Hepatocyte (in vitro differentiated cells): ENCODE data around the gene STK4. TPM values are rescaled to one million over a fixed set of nuclear protein-coding genes. Genes with fewer than 3 reads are reported as not detected.

Source experiments
- DNase-seq: peaks from one replicate; pipeline ENCODE4 v3.0.0-alpha.2; 2016; ENCODE audit warnings: low spot score
- H2AFZ ChIP-seq: fragments of 200-600 bp; sonication (generic); 2 replicates; pipeline ENCODE4 v1.6.0; 2016; ENCODE audit warnings: antibody characterized with exemption, mild to moderate bottlenecking
- H3K27ac ChIP-seq: fragments of 200-600 bp; sonication (generic); 2 replicates; pipeline ENCODE4 v1.5.1; 2016; ENCODE audit warnings: mild to moderate bottlenecking
- H3K27me3 ChIP-seq: fragments of 200-600 bp; sonication (generic); 2 replicates; pipeline ENCODE4 v1.6.1; 2016
- H3K36me3 ChIP-seq: fragments of 200-600 bp; sonication (generic); replicated peaks from 2 replicates; pipeline ENCODE4 v1.5.1; 2016; ENCODE audit warnings: low read depth; ENCODE audit not compliant: insufficient read depth
- H3K4me1 ChIP-seq: fragments of 200-600 bp; sonication (generic); 2 replicates; pipeline ENCODE4 v1.5.1; 2016; ENCODE audit warnings: mild to moderate bottlenecking, moderate library complexity; ENCODE audit not compliant: insufficient read depth
- H3K4me2 ChIP-seq: fragments of 200-600 bp; sonication (generic); 2 replicates; pipeline ENCODE4 v1.6.0; 2016
- H3K4me3 ChIP-seq: fragments of 200-600 bp; sonication (generic); 2 replicates; pipeline ENCODE4 v1.5.1; 2016; ENCODE audit warnings: mild to moderate bottlenecking
- H3K79me2 ChIP-seq: fragments of 200-600 bp; sonication (generic); 2 replicates; pipeline ENCODE4 v1.6.0; 2017; ENCODE audit warnings: mild to moderate bottlenecking
- H3K9me2 ChIP-seq: fragments of 200-600 bp; sonication (generic); replicated peaks from 2 replicates; pipeline ENCODE4 v1.6.0; 2017; ENCODE audit warnings: mild to moderate bottlenecking; ENCODE audit not compliant: insufficient read depth
- H3K9me3 ChIP-seq: fragments of 200-600 bp; sonication (generic); 2 replicates; pipeline ENCODE4 v1.5.1; 2016; ENCODE audit warnings: low read depth, mild to moderate bottlenecking
- H4K20me1 ChIP-seq: fragments of 200-600 bp; sonication (generic); 2 replicates; pipeline ENCODE4 v1.6.0; 2016; ENCODE audit warnings: mild to moderate bottlenecking; ENCODE audit not compliant: insufficient read depth, poor library complexity, severe bottlenecking
- CTCF ChIP-seq: fragments of 200-600 bp; sonication (generic); IDR thresholded peaks from 2 replicates; pipeline ENCODE4 v1.5.1; 2016; ENCODE audit warnings: antibody characterized with exemption, mild to moderate bottlenecking; ENCODE audit not compliant: poor library complexity
- EZH2 ChIP-seq: fragments of 200-600 bp; sonication (generic); IDR thresholded peaks from 2 replicates; pipeline ENCODE4 v1.6.1; 2016; ENCODE audit warnings: antibody characterized with exemption, mild to moderate bottlenecking, borderline replicate concordance
- EZH2phosphoT487 ChIP-seq: fragments of 200-600 bp; sonication (generic); IDR thresholded peaks from one replicate; pipeline ENCODE4 v1.6.1; 2018; ENCODE audit warnings: antibody characterized with exemption, mild to moderate bottlenecking, low read depth, moderate library complexity; ENCODE audit not compliant: unreplicated experiment, severe bottlenecking
- WGBS: methylation state at CpG from one replicate; pipeline ENCODE4 v1.1.6; 2016; ENCODE audit warnings: low lambda C conversion rate; ENCODE audit errors: missing lambda C conversion rate; 5-methylcytosine and 5-hydroxymethylcytosine counted together
- polyA plus RNA-seq: library from polyadenylated mRNA; unstranded; fragments of >200 nt; fragmentation: Nextera tagmentation; extraction: Ambion mirVana; gene quantifications from 2 replicates; pipeline ENCODE4 v1.2.1, GENCODE V29; 2016
- total RNA-seq: library from RNA; depleted of rRNA; stranded (reverse); fragments of >200 nt; gene quantifications from 2 replicates; pipeline ENCODE4 v1.2.3, GENCODE V29; 2014

The STK4 gene
- total and polyA plus RNA-seq, 2 experiments from 2014 or later = 11.4 to 16.5 TPM

DNA sequence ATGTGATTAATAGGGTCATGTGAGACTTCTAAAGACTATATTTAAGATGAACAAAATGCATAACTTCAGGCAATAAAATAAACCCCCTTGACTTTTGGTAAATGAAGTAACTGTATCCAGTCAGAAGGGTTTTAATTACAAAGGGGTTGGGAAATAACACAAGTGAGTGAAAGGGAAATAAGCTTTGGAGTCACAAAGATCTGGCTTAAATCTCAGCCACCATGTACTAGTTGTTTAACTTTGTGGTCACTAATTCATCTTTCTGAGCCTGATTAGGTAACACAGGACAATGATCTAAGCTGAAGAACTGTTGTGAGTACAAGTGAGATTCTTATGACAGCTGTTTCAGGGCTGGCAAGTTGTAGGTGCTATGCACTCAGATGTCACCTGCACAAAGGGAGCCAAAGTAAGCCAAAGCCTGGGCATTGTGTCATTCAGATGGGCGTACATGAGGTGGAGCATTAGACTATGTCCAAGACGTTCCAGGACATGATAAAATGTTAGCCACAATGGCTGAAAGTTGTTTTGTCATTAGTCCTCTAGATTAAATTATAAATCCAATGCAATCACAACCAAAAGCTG lies 19.9 kb upstream of the STK4 start:
- TF ChIP-seq EZH2 (no peak), CTCF (no peak), EZH2phosphoT487 (no peak)
- H3K27me3 ChIP-seq = no peaks in the 10 kb centered on the region
- 78% methylated on average over 2 of the region's 2 CpGs for whole genome bisulfite sequencing
- no peak overlapping the region for H3K4me3 ChIP-seq
- H2AFZ ChIP-seq = no peak overlapping the region
- no peak overlapping the region for H3K27ac ChIP-seq
- no peaks in the 10 kb centered on the region for H3K79me2 ChIP-seq
- H3K9me2 ChIP-seq = no peaks in the 10 kb centered on the region
- H3K36me3 ChIP-seq = no peaks in the 10 kb centered on the region
- no peak for DNase-seq
- no peaks in the 10 kb centered on the region for H3K9me3 ChIP-seq
- no peaks in the 10 kb centered on the region for H4K20me1 ChIP-seq
- no peaks in the 10 kb centered on the region for H3K4me1 ChIP-seq
- no peak overlapping the region for H3K4me2 ChIP-seq

DNA sequence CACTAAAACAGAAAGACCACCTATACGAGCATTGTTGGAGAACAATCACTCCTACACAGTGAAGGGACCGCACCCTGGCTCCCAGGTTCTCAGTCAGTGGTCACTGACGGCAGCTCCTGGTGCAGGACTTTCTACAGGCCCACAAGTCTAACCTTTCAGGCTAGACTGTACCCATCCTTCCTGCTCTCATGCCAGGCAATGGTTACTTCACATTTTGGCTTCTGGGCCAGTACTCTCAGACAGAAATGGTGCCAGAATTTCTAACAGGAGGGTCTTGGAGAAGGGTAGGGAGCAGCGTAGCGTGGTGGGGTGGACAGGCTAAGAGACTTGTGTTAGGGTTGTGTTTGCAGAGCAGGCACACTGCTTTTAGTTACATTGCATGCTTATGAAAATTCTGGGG lies 18.2 kb upstream of the STK4 start:
- Histone ChIP-seq H3K4me3 (no peak overlapping the region), H3K36me3 (no peaks in the 10 kb centered on the region), H3K79me2 (no peaks in the 10 kb centered on the region), H3K9me2 (no peaks in the 10 kb centered on the region), H3K9me3 (no peaks in the 10 kb centered on the region), H3K4me1 (no peaks in the 10 kb centered on the region), H2AFZ (no peak overlapping the region), H3K27ac (no peak overlapping the region), H3K27me3 (no peaks in the 10 kb centered on the region), H4K20me1 (no peaks in the 10 kb centered on the region), H3K4me2 (no peak overlapping the region)
- 93% methylated on average over 5 of the region's 5 CpGs for whole genome bisulfite sequencing
- DNase-seq = no peak
- TF ChIP-seq EZH2 = no peak
- TF ChIP-seq CTCF = no peak
- no peak for TF ChIP-seq EZH2phosphoT487

GRCh38 chr20:44948513-44948912 lies 17.8 kb upstream of the STK4 start:
- DNase-seq = no peak
- Histone ChIP-seq H3K9me3 (no peaks in the 10 kb centered on the region), H3K4me2 (no peak overlapping the region), H4K20me1 (no peaks in the 10 kb centered on the region), H3K27ac (no peak overlapping the region), H3K4me1 (no peaks in the 10 kb centered on the region), H3K4me3 (no peak overlapping the region), H3K36me3 (no peaks in the 10 kb centered on the region), H3K9me2 (no peaks in the 10 kb centered on the region), H3K79me2 (no peaks in the 10 kb centered on the region), H2AFZ (no peak overlapping the region), H3K27me3 (no peaks in the 10 kb centered on the region)
- TF ChIP-seq EZH2phosphoT487 (no peak), EZH2 (no peak), CTCF (no peak)
- 95% methylated on average over 2 of the region's 2 CpGs for WGBS

DNA sequence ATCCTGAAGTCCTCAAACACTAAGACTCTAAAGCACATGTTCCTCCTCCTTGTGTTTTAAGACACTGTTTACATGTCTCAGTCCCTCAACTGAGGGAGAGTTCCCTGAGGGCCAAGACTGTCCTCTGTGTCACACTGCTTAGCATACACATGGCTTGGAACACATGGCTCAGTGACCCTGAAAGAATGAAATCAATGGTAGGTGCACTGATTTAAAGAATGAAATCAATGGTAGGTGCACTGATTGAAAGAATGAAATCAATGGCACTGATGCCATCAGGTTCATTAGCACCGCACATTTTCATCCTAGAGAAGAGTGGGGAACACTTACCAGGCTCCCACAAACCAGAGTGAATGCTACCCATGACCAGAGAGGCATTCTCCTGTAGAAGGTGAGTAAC lies 15.9 kb upstream of the STK4 start:
- Histone ChIP-seq H3K27ac (no peak overlapping the region), H3K9me2 (no peaks in the 10 kb centered on the region), H3K27me3 (no peaks in the 10 kb centered on the region), H3K9me3 (no peaks in the 10 kb centered on the region), H3K4me1 (no peaks in the 10 kb centered on the region), H3K4me2 (no peak overlapping the region), H3K36me3 (peaks cover 6% of the 10 kb centered on the region), H4K20me1 (no peaks in the 10 kb centered on the region), H2AFZ (no peak overlapping the region), H3K79me2 (no peaks in the 10 kb centered on the region), H3K4me3 (no peak overlapping the region)
- WGBS = 100% methylated on average over 1 of the region's 1 CpG
- TF ChIP-seq EZH2 (no peak), CTCF (no peak), EZH2phosphoT487 (no peak)
- DNase-seq = no peak
